Osteoblast (primary cell): Measurements from ENCODE around the gene ROPN1L. TPM values are rescaled to one million over a fixed set of nuclear protein-coding genes. Genes with fewer than 3 reads are reported as not detected.

Experiments used
- DNase-seq: peaks from one replicate; pipeline ENCODE4 v3.0.0; 2011; ENCODE audit warnings: low spot score, mixed read lengths; ENCODE audit not compliant: insufficient read length; ENCODE audit errors: missing footprints
- H2AFZ ChIP-seq: 2 replicates; pipeline ENCODE4 v1.6.0; 2011; ENCODE audit warnings: mild to moderate bottlenecking, low read length
- H3K27ac ChIP-seq: 2 replicates; pipeline ENCODE4 v1.5.1; 2011; ENCODE audit warnings: mild to moderate bottlenecking, low read depth, low read length, moderate library complexity
- H3K27me3 ChIP-seq: 2 replicates; pipeline ENCODE4 v1.6.0; 2012; ENCODE audit warnings: mild to moderate bottlenecking, control low read depth, inconsistent platforms, low read length, moderate library complexity; ENCODE audit not compliant: insufficient read depth
- H3K36me3 ChIP-seq: 2 replicates; pipeline ENCODE4 v1.5.1; 2011; ENCODE audit warnings: mild to moderate bottlenecking, low read length, control low read depth, moderate library complexity; ENCODE audit not compliant: insufficient read depth
- H3K4me1 ChIP-seq: 2 replicates; pipeline ENCODE4 v1.5.1; 2011; ENCODE audit warnings: mild to moderate bottlenecking, low read length, control low read depth, moderate library complexity; ENCODE audit not compliant: insufficient read depth
- H3K4me2 ChIP-seq: 2 replicates; pipeline ENCODE4 v1.6.0; 2011; ENCODE audit warnings: mild to moderate bottlenecking, low read length; ENCODE audit not compliant: insufficient read depth
- H3K4me3 ChIP-seq: fragments of 200-600 bp; sonication (generic); 3 replicates; pipeline ENCODE4 v1.5.1; 2012; ENCODE audit warnings: mild to moderate bottlenecking, low read length, inconsistent platforms; ENCODE audit not compliant: insufficient read depth
- H3K79me2 ChIP-seq: 2 replicates; pipeline ENCODE4 v1.6.0; 2012; ENCODE audit warnings: mild to moderate bottlenecking, low read length, control low read depth, inconsistent platforms; ENCODE audit not compliant: insufficient read depth
- H3K9me3 ChIP-seq: 2 replicates; pipeline ENCODE4 v1.5.1; 2011; ENCODE audit warnings: low read depth, low read length, control low read depth
- H4K20me1 ChIP-seq: 2 replicates; pipeline ENCODE4 v1.6.0; 2012; ENCODE audit warnings: mild to moderate bottlenecking, low read length, control low read depth; ENCODE audit not compliant: insufficient read depth
- total RNA-seq: library from RNA; depleted of rRNA; stranded (reverse); fragments of >200 nt; gene quantifications from 2 replicates; pipeline ENCODE4 v1.2.3, GENCODE V29; 2012
- TF ChIP-seq, protein P1 (sequence below): IDR thresholded peaks from 2 replicates; pipeline ENCODE4 v1.5.1; 2011; ENCODE audit warnings: mild to moderate bottlenecking, low read depth, low read length, moderate library complexity; ENCODE audit errors: extremely low read depth

The ROPN1L gene
- total RNA-seq, 1 donor = 0.72 TPM

DNA sequence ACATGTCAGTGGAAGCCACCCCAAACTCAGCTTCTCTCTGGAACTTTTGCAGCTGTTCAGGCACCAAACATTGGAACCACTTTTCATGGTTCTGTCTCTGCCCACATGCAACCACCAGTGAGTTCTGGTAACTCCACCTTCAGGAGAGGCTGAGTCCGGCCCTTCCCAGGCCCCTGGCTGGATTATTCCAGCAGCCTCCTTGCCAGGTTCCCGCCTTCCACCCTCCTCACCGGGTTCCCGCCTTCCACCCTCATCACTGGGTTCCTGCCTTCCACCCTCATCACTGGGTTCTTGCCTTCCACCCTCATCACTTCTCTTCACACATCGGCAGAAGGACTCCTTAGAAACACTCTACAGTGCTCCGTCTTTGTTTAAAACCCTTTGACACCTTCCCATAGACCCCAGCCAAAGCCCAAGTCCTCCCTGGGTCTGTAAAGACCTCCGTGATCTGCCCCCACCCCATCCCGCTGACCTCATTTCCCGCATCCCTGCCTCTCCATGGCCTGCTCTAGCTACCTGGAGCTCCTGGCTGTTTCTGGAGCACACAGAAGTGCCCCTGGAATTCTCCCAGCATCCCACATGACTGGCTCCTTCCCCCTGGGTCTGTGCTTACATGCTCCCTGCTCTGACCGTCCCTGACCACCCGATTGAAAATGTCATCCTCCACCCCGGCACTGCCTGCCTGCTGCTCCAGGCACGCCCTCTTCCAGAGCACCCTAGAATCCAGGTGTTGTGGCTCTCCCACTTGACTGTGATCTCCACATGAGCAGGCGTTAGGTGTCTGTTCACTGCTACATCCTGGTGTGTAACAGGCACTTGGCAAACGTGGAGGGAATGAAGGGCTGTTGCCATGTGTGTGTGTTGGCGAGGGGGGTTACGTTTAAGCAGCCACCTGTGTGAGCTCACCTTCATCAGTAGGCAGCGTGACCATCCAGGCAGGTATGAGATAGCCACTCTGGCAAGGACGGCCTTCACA, 17.7 kb downstream of the ROPN1L start:
- TF ChIP-seq, protein P1, sequence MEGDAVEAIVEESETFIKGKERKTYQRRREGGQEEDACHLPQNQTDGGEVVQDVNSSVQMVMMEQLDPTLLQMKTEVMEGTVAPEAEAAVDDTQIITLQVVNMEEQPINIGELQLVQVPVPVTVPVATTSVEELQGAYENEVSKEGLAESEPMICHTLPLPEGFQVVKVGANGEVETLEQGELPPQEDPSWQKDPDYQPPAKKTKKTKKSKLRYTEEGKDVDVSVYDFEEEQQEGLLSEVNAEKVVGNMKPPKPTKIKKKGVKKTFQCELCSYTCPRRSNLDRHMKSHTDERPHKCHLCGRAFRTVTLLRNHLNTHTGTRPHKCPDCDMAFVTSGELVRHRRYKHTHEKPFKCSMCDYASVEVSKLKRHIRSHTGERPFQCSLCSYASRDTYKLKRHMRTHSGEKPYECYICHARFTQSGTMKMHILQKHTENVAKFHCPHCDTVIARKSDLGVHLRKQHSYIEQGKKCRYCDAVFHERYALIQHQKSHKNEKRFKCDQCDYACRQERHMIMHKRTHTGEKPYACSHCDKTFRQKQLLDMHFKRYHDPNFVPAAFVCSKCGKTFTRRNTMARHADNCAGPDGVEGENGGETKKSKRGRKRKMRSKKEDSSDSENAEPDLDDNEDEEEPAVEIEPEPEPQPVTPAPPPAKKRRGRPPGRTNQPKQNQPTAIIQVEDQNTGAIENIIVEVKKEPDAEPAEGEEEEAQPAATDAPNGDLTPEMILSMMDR = no peak
- no peak overlapping the region for H3K4me2 ChIP-seq
- no peak for DNase-seq
- H3K4me3 ChIP-seq = no peak overlapping the region
- H3K9me3 ChIP-seq = no peaks in the 10 kb centered on the region
- H3K79me2 ChIP-seq = no peaks in the 10 kb centered on the region
- peaks cover 17% of the 10 kb centered on the region for H3K4me1 ChIP-seq
- no peak overlapping the region for H3K27ac ChIP-seq
- H2AFZ ChIP-seq = no peak overlapping the region
- H4K20me1 ChIP-seq = no peaks in the 10 kb centered on the region
- H3K27me3 ChIP-seq = peaks cover 2% of the 10 kb centered on the region
- H3K36me3 ChIP-seq = no peaks in the 10 kb centered on the region

DNA sequence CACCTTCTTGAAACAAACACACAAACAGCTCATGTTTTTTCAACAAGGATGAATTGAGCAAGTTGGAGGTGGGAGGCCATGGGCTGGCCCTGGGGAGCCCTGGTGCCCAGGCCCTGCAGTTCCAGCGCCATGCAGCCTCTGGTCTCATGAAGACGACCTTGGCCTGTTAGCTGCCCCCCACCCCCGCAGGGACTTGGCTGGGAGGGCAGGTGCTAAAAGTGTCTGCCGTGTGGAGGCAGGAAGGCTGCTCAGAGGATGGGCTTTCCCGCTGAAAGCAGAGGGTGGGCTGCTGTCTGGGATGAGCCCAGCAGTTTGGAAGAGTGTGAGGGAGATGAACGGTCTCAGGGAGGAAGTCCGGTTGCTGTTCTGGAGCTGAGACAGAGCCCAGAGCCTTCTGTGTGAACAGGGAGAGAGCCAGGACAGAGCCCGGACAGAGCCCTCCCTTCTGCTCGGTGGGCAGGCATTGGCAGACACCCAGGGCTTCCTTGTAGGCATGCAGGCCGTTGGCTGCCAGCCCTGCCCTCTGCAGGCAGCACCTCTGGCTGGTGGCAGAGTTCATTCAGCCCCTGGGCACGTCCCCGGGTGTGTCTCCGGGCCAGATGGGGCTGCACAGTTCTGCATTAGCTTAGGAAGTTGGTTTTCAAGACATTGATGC, 18.7 kb downstream of the ROPN1L start:
- H3K4me3 ChIP-seq = no peak overlapping the region
- no peaks in the 10 kb centered on the region for H4K20me1 ChIP-seq
- H3K36me3 ChIP-seq = no peaks in the 10 kb centered on the region
- no peak overlapping the region for H3K4me2 ChIP-seq
- H3K79me2 ChIP-seq = no peaks in the 10 kb centered on the region
- H3K4me1 ChIP-seq = peaks cover 9% of the 10 kb centered on the region
- peak overlapping the region; percentile 66 for H2AFZ ChIP-seq
- peak; percentile 87 for DNase-seq
- H3K27ac ChIP-seq = no peak overlapping the region
- H3K27me3 ChIP-seq = peaks cover 2% of the 10 kb centered on the region
- TF ChIP-seq, protein P1 = no peak
- no peaks in the 10 kb centered on the region for H3K9me3 ChIP-seq

DNA sequence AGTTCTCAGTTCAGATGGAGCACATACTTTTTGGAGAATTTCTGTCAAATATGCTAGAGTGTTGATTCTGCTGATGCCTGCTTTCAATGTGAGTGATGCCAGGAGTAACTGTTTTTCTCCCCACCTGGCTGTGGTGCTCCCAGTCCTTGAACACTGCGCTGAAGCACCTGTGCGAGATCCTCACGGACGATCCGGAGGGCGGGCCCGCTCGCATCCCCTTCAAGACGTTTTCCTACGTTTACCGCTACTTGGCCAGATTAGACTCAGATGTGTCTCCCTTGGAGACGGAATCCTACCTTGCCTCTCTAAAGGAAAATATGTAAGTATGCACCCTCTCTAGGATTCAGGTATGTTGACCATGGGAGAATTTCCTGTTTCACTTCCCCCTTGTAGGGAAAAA, 19.4 kb downstream of the ROPN1L start:
- no peaks in the 10 kb centered on the region for H3K79me2 ChIP-seq
- peaks cover 9% of the 10 kb centered on the region for H3K4me1 ChIP-seq

More for the DNA sequence above, 19.4 kb downstream of the ROPN1L start:
- DNase-seq = no peak
- Histone ChIP-seq H3K4me2 (no peak overlapping the region), H3K4me3 (no peak overlapping the region), H3K27me3 (peaks cover 2% of the 10 kb centered on the region), H3K27ac (no peak overlapping the region), H3K9me3 (no peaks in the 10 kb centered on the region), H4K20me1 (no peaks in the 10 kb centered on the region), H2AFZ (no peak overlapping the region), H3K36me3 (no peaks in the 10 kb centered on the region)
- TF ChIP-seq, protein P1 = no peak
